IMR-90 (cell line): ENCODE measurements around the gene SLC4A1. TPM values are rescaled to one million over a fixed set of nuclear protein-coding genes. Genes with fewer than 3 reads are reported as not detected.

Experiments used
- ATAC-seq: fragments of 200-7000 bp; cut with Tn5 transposase; 2 replicates; pipeline ENCODE4 v1.9.1; 2020; ENCODE audit warnings: low read depth, mild to moderate bottlenecking, moderate library complexity
- BruUV-seq: library from RNA; stranded (reverse); fragments of 400-500 nt; replicated peaks from 2 replicates; lab custom pipeline; 2021; lab: Mats Ljungman, UMichigan
- CTCF ChIA-PET: fragments of 300-600 bp; formaldehyde crosslinking; extraction: SDS; loops from one replicate; lab custom pipeline; 2021; ENCODE audit warnings: antibody characterized with exemption; lab: Yijun Ruan, JAX
- POLR2A ChIA-PET: fragments of 300-600 bp; sonication (Branson Sonifier 250); formaldehyde crosslinking; loops from one replicate; lab custom pipeline; 2022; ENCODE audit warnings: antibody characterized with exemption; ENCODE audit not compliant: unreplicated experiment; lab: Charles Lee
- DNase-seq: peaks from one replicate; pipeline ENCODE4 v3.0.0; 2013
- H2AFZ ChIP-seq: replicated peaks from 2 replicates; pipeline ENCODE3; 2013; ENCODE audit warnings: low read length, mild to moderate bottlenecking; ENCODE audit not compliant: poor library complexity
- H2AK5ac ChIP-seq: 2 replicates; pipeline ENCODE4 v1.6.1; 2013; ENCODE audit warnings: low read depth, low read length, inconsistent platforms
- H2AK9ac ChIP-seq: replicated peaks from 2 replicates; pipeline ENCODE3; 2013; ENCODE audit warnings: mild to moderate bottlenecking, low read depth, low read length, moderate library complexity; ENCODE audit not compliant: poor library complexity
- H2BK120ac ChIP-seq: 2 replicates; pipeline ENCODE4 v1.6.1; 2013; ENCODE audit warnings: low read depth, low read length, inconsistent platforms
- H2BK15ac ChIP-seq: 3 replicates; pipeline ENCODE4 v1.6.1; 2013; ENCODE audit warnings: low read depth, low read length, inconsistent platforms
- H2BK20ac ChIP-seq: 2 replicates; pipeline ENCODE4 v1.6.1; 2013; ENCODE audit warnings: low read depth, mild to moderate bottlenecking, inconsistent platforms, low read length, moderate library complexity
- H2BK5ac ChIP-seq: 2 replicates; pipeline ENCODE4 v1.6.1; 2013; ENCODE audit warnings: mild to moderate bottlenecking, low read depth, low read length, inconsistent platforms; ENCODE audit not compliant: poor library complexity, severe bottlenecking
- H3K14ac ChIP-seq: replicated peaks from 2 replicates; pipeline ENCODE4 v1.6.1; 2013; ENCODE audit warnings: low read depth, low read length, inconsistent platforms
- H3K18ac ChIP-seq: 2 replicates; pipeline ENCODE4 v1.6.1; 2013; ENCODE audit warnings: low read depth, low read length, control low read depth
- H3K23ac ChIP-seq: 2 replicates; pipeline ENCODE4 v1.6.1; 2013; ENCODE audit warnings: low read depth, low read length, inconsistent platforms
- H3K27ac ChIP-seq: 2 replicates; pipeline ENCODE4 v1.5.1; 2013; ENCODE audit warnings: mild to moderate bottlenecking, control low read depth, low read length; ENCODE audit not compliant: insufficient read depth
- H3K27me3 ChIP-seq: 2 replicates; pipeline ENCODE4 v1.6.1; 2013; ENCODE audit warnings: low read length; ENCODE audit not compliant: control insufficient read depth, insufficient read depth
- H3K36me3 ChIP-seq: 2 replicates; pipeline ENCODE4 v1.6.1; 2013; ENCODE audit warnings: low read length, mixed read lengths; ENCODE audit not compliant: control insufficient read depth, insufficient read depth
- H3K4ac ChIP-seq: 2 replicates; pipeline ENCODE4 v1.6.1; 2013; ENCODE audit warnings: low read depth, low read length, inconsistent platforms
- H3K4me1 ChIP-seq: 2 replicates; pipeline ENCODE4 v1.6.1; 2013; ENCODE audit warnings: low read length, mixed read lengths; ENCODE audit not compliant: control insufficient read depth, insufficient read depth
- H3K4me2 ChIP-seq: 2 replicates; pipeline ENCODE4 v1.6.1; 2013; ENCODE audit warnings: low read depth, mild to moderate bottlenecking, control low read depth, low read length, moderate library complexity
- H3K4me3 ChIP-seq: 2 replicates; pipeline ENCODE4 v1.5.1; 2013; ENCODE audit warnings: low read depth, mild to moderate bottlenecking, control low read depth, low read length, moderate library complexity; ENCODE audit not compliant: insufficient read depth
- H3K56ac ChIP-seq: 2 replicates; pipeline ENCODE4 v1.6.1; 2013; ENCODE audit warnings: low read length, inconsistent platforms; ENCODE audit not compliant: insufficient read depth; ENCODE audit errors: extremely low read depth
- H3K79me1 ChIP-seq, 2 experiments: 2 replicates each; pipeline ENCODE4 v1.6.1; 2013; ENCODE audit warnings: low read length in 2 of 2, inconsistent platforms in 1 of 2, low read depth in 1 of 2
- H3K9ac ChIP-seq: 2 replicates; pipeline ENCODE4 v1.6.1; 2013; ENCODE audit warnings: low read depth, low read length, control low read depth
- H3K9me1 ChIP-seq: 2 replicates; pipeline ENCODE4 v1.6.1; 2013; ENCODE audit warnings: low read length, inconsistent platforms; ENCODE audit not compliant: insufficient read depth
- H3K9me3 ChIP-seq: 2 replicates; pipeline ENCODE4 v1.6.1; 2013; ENCODE audit warnings: low read length; ENCODE audit not compliant: control insufficient read depth, insufficient read depth
- H4K20me1 ChIP-seq: 2 replicates; pipeline ENCODE4 v1.6.1; 2013; ENCODE audit warnings: low read length, inconsistent platforms; ENCODE audit not compliant: insufficient read depth
- H4K5ac ChIP-seq: 2 replicates; pipeline ENCODE4 v1.6.1; 2013; ENCODE audit warnings: mild to moderate bottlenecking, low read depth, low read length, control low read depth
- H4K8ac ChIP-seq, 2 experiments: 2 replicates each; pipeline ENCODE4 v1.6.1; 2013; ENCODE audit warnings: low read depth in 2 of 2, low read length in 2 of 2, control low read depth in 1 of 2, inconsistent platforms in 1 of 2
- H4K91ac ChIP-seq: 2 replicates; pipeline ENCODE4 v1.6.1; 2013; ENCODE audit warnings: low read depth, low read length, inconsistent platforms; ENCODE audit not compliant: insufficient read depth
- BHLHE40 ChIP-seq: fragments of 150-350 bp; IDR thresholded peaks from 2 replicates; pipeline ENCODE4 v1.6.1; 2016; ENCODE audit warnings: mild to moderate bottlenecking, low read depth, low read length
- CEBPB ChIP-seq: IDR thresholded peaks from 2 replicates; pipeline ENCODE4 v1.6.1; 2012; ENCODE audit warnings: low read depth, low read length, improper control_type of control experiment
- CHD1 ChIP-seq: IDR thresholded peaks from 2 replicates; pipeline ENCODE4 v1.6.1; 2012; ENCODE audit warnings: low read depth, low read length, improper control_type of control experiment
- CTCF ChIP-seq: conservative IDR thresholded peaks from 2 replicates; pipeline ENCODE4 v1.5.1; 2012; ENCODE audit warnings: mild to moderate bottlenecking, low read depth, low read length, improper control_type of control experiment
- ELK1 ChIP-seq: fragments of 150-350 bp; IDR thresholded peaks from 2 replicates; pipeline ENCODE4 v1.6.1; 2016; ENCODE audit warnings: low read depth, mild to moderate bottlenecking, low read length, moderate library complexity, borderline replicate concordance
- FOS ChIP-seq: fragments of 150-350 bp; IDR thresholded peaks from 2 replicates; pipeline ENCODE4 v1.6.1; 2016; ENCODE audit warnings: low read depth, low read length
- MAFK ChIP-seq: IDR thresholded peaks from 2 replicates; pipeline ENCODE4 v1.6.1; 2012; ENCODE audit warnings: low read depth, low read length, improper control_type of control experiment
- MAZ ChIP-seq: IDR thresholded peaks from 2 replicates; pipeline ENCODE4 v1.6.1; 2012; ENCODE audit warnings: low read depth, mild to moderate bottlenecking, low read length, improper control_type of control experiment, moderate library complexity, borderline replicate concordance
- MXI1 ChIP-seq: IDR thresholded peaks from 2 replicates; pipeline ENCODE4 v1.6.1; 2012; ENCODE audit warnings: low read depth, mild to moderate bottlenecking, low read length, moderate library complexity, borderline replicate concordance
- NFE2L2 ChIP-seq: fragments of 150-350 bp; IDR thresholded peaks from 2 replicates; pipeline ENCODE4 v1.6.1; 2016; ENCODE audit warnings: low read depth, mild to moderate bottlenecking, low read length
- POLR2A ChIP-seq: IDR thresholded peaks from 2 replicates; pipeline ENCODE4 v1.6.1; 2012; ENCODE audit warnings: mild to moderate bottlenecking, low read depth, low read length
- RAD21 ChIP-seq: IDR thresholded peaks from 2 replicates; pipeline ENCODE4 v1.6.1; 2012; ENCODE audit warnings: low read length, improper control_type of control experiment
- RCOR1 ChIP-seq: IDR thresholded peaks from 2 replicates; pipeline ENCODE4 v1.6.1; 2012; ENCODE audit warnings: mild to moderate bottlenecking, low read length, improper control_type of control experiment; ENCODE audit not compliant: insufficient replicate concordance
- RFX5 ChIP-seq: IDR thresholded peaks from 2 replicates; pipeline ENCODE4 v1.8.0; 2012; ENCODE audit warnings: low read depth, mild to moderate bottlenecking, low read length, moderate library complexity
- USF2 ChIP-seq: fragments of 150-350 bp; IDR thresholded peaks from 2 replicates; pipeline ENCODE4 v1.6.1; 2017; ENCODE audit warnings: mild to moderate bottlenecking, antibody characterized with exemption, low read length, low read depth
- WGBS, 2 experiments: methylation state at CpG; one replicate each; pipeline versions ENCODE4 v1.1.5 to v1.1.7; 2013; ENCODE audit warnings: missing lambda C conversion rate in 2 of 2; ENCODE audit not compliant: insufficient read length in 1 of 2; ENCODE audit errors: extremely low coverage in 2 of 2; 5-methylcytosine and 5-hydroxymethylcytosine counted together
- dilution Hi-C: fragments of 300-500 bp; cut with HindIII; formaldehyde crosslinking; loops from one replicate; pipeline ENCODE4 v1.14.3; 2018; ENCODE audit warnings: low sequenced_read_pairs; ENCODE audit not compliant: unreplicated experiment
- in situ Hi-C: fragments of 300-500 bp; cut with MboI; formaldehyde crosslinking; loops from 3 replicates; pipeline ENCODE4 v1.14.3; 2019; ENCODE audit warnings: low sequenced_read_pairs, inconsistent platforms, mixed read lengths
- intact Hi-C: fragments of 100-400 bp; cut with micrococcal nuclease; formaldehyde crosslinking; loops from 2 replicates; pipeline ENCODE4 v1.10.0; 2022
- polyA plus RNA-seq, 3 experiments: library from polyadenylated mRNA; depleted of rRNA; stranded (reverse); fragments of >200 nt; gene quantifications; 2 replicates each; pipeline ENCODE4 v1.2.3, GENCODE V29; 2012; ENCODE audit warnings: low replicate concordance in 1 of 3
- total RNA-seq: library from RNA; depleted of rRNA; stranded (reverse); fragments of >200 nt; gene quantifications from 2 replicates; pipeline ENCODE4 v1.2.3, GENCODE V29; 2012

The SLC4A1 gene
- total and polyA plus RNA-seq, 2 of the 4 experiments (the other 2 are of a cell fraction), result not detected

- H2BK20ac ChIP-seq, result no peak overlapping the region
- H3K18ac ChIP-seq, result no peak overlapping the region
- H3K27me3 ChIP-seq, result peaks cover 51% of the 10 kb centered on the region
- H3K14ac ChIP-seq, result no peak overlapping the region
- dilution Hi-C loops, result no loop called here
- in situ Hi-C loops, result no loop called here
- no peak overlapping the region for H2AK5ac ChIP-seq
- no peaks in the 10 kb centered on the region for H3K36me3 ChIP-seq
- no peak overlapping the region for H3K56ac ChIP-seq
- H3K9ac ChIP-seq, result no peak overlapping the region
- no peaks in the 10 kb centered on the region for H4K20me1 ChIP-seq
- H3K4me1 ChIP-seq, result no peaks in the 10 kb centered on the region
- no peaks in the 10 kb centered on the region for H3K9me1 ChIP-seq
- H3K23ac ChIP-seq, result no peak overlapping the region
- no peak overlapping the region for H2AFZ ChIP-seq
- ChIA-PET POLR2A (no interaction called here), CTCF (no interaction called here)
- TF ChIP-seq CEBPB (no peak), BHLHE40 (no peak), FOS (no peak), USF2 (no peak), ELK1 (no peak), CHD1 (no peak), NFE2L2 (no peak), MAFK (no peak), RAD21 (no peak), POLR2A (no peak), CTCF (no peak), MAZ (no peak), RCOR1 (no peak), RFX5 (no peak), MXI1 (no peak)
- H3K27ac ChIP-seq, result no peak overlapping the region
- BruUV-seq, result no TSS peak
- H2BK15ac ChIP-seq, result no peak overlapping the region
- H2BK5ac ChIP-seq, result no peak overlapping the region
- DNase-seq (no peak), ATAC-seq (no peak)
- no peak overlapping the region for H3K4me2 ChIP-seq
- no peaks in the 10 kb centered on the region for H3K9me3 ChIP-seq
- no peak overlapping the region for H3K4me3 ChIP-seq
- no peak overlapping the region for H2AK9ac ChIP-seq
- intact Hi-C loops, result no loop called here
- WGBS, 2 experiments, result 75% methylated on average over 4 of the region's 10 CpGs; no CpG with 5 or more reads in 1 of the 2 experiments
- H3K79me1 ChIP-seq, result no peaks in the 10 kb centered on the region
- no peak overlapping the region for H4K5ac ChIP-seq
- H4K8ac ChIP-seq, result no peak overlapping the region
- H4K91ac ChIP-seq, result no peak overlapping the region
- H2BK120ac ChIP-seq, result no peak overlapping the region
- no peak overlapping the region for H3K4ac ChIP-seq
Measured at GRCh38 chr17:44254361-44255095, 13.4 kb downstream of the SLC4A1 start.
